ENCODE measurements around the gene COLEC12.

GRCh38 chr18:417495-417894, 83.0 kb downstream of the COLEC12 start:
- no peak for TF ChIP-seq POLR2A (IDR thresholded peaks at IDR 0.05; ENCODE audit: low read length)
- TF ChIP-seq GATA1 (IDR thresholded peaks at IDR 0.05; ENCODE audit: low read depth, low read length), result no peak
